Amniotic stem cell (primary cell): ENCODE data around the gene DDX47.
"Not testable (repeated sequence)": the region's sequence is repeated elsewhere in the genome, so short reads cannot be mapped to it uniquely, and the experiment has no call there.

Source experiments
- DNase-seq: peaks from one replicate; lab custom pipeline; 2025; lab: John Stamatoyannopoulos, UW

The DDX47 gene

GRCh38 chr12:12822886-12823285 lies 9.7 kb downstream of the DDX47 start:
- no peak for DNase-seq

GRCh38 chr12:12823300-12823699 lies 10.2 kb downstream of the DDX47 start:
- peak; percentile 7 for DNase-seq

DNA sequence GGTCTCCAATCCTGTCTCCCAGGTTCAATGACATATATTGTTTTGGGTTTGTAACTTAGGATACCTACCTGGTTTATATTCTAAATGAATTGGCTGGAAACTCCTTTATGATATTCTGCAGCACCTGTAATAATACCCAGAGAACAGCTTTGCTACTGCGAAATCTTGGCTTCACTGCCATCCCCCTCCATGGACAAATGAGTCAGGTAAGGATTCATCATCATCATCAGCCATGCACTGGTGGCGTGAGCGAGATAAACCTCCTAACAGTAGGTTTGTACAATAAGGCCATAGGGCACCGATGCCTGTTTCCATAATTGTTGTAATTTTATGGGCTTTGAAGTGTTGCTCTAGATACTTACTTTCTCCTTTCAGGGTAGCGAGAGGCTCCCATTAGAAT lies 10.7 kb downstream of the DDX47 start:
- DNase-seq, result no peak

DNA sequence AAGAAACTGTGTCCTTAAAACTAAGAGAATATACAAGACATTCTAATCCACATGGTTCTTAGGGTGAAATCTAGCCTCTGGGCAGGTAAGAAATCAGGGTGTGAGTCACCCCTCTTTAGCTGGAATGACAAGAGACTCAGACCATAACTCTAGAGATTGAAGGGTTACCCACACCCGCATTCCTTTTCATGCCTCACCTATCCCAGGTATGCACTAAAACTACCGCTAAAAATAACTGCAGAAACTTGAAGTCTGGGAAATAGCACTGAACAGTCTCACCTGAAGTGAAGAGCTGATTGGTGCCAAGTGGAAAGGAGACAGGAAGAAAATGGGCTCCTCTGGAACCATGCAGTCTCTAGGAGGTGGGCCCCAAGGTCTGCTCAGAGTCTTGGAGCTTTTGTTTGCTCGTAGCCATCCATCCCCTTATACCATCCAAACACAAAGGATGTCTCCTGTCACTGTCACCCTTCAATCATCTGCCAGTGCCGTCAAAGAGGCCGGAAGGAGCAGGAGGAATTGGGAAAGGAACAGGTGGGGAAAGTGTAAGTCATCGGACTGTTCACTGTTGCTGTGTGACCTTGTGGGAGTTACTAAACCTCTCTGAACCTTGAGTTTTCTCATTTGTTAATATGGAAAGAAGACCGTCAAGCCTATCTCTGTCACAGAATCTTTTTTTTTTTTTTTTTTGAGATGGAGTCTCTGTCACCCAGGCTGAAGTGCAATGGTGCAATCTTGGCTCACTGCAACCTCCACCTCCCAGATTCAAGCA lies 22.4 kb downstream of the DDX47 start:
- DNase-seq, result peak; percentile 3

DNA sequence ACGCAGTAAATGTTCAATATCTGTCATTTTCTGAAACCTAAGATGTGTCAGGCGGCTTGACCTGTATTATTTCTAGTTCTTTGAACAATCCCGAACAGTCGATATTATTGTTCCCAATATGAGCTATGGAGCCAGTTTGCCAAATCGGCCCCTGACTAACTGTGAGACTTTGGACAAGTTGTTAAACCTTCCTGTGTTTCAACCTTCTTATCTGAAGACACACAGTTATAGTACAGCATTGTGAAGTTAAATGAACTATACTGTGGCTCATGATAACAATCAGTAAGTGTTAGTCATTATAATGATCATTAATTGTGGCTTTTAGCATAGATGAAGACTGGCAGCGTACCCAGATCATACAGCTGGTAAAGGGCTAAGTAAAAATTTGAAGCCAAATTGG lies 23.4 kb downstream of the DDX47 start:
- no peak for DNase-seq

DNA sequence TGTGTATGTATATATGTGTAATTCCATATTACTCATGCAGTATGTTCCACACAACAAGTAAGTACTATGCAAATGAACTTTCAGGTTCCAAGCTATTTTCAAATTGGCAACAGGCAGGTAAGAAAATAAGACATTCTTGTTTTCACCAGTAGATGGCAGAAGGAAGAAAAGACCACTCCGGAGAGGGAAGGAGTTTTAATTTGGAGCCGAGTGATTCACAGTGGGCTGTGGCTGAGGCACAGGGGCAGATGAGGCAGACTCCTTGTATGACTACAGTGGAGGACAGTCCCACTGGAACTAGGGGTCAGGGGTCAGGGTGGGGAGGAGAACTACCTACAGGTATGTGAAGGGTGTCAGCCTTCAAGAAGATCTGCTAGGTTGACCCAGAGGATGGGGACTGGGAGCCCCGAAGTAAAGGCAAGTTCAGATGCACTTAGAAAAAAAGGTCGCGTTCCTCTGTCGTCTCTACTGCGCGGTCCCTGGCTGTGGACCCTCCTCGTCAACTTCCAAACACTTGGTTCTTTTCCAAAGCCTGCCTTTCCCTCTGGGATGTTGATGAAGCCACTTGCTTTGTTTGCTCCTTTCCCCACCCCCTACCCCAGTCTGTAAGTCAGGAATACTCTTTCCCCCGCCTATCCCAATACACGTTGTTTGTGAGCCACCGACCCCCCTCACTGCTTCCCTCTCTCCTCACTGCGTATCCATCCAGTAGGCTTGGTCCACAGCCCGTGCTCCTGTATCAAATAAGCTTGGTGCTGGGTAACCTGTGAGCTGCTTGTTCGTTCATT lies 24.1 kb downstream of the DDX47 start:
- peak; percentile 61 for DNase-seq

- no peak for DNase-seq
Observed at GRCh38 chr12:12837813-12838153, 24.6 kb downstream of the DDX47 start.

GRCh38 chr12:12839003-12839395 lies 25.9 kb downstream of the DDX47 start:
- DNase-seq, result no peak

DNA sequence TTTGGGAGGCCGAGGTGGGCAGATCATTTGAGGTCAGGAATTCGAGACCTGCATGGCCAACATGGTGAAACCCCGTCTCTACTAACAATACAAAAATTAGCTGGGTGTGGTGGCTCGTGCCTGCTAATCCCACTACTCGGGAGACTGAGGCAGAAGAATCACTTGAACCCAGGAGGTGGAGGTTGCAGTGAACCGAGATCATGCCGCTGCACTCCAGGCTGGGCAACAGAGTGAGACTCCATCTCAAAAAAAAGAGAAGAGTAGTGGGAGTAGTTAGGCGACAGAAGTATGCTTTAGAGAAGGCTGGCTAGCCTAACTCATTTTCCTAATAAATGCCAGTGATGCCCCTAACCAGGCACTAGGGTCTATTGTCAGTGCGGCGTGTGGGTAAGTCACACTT lies 26.3 kb downstream of the DDX47 start:
- DNase-seq, result not testable (repeated sequence)

DNA sequence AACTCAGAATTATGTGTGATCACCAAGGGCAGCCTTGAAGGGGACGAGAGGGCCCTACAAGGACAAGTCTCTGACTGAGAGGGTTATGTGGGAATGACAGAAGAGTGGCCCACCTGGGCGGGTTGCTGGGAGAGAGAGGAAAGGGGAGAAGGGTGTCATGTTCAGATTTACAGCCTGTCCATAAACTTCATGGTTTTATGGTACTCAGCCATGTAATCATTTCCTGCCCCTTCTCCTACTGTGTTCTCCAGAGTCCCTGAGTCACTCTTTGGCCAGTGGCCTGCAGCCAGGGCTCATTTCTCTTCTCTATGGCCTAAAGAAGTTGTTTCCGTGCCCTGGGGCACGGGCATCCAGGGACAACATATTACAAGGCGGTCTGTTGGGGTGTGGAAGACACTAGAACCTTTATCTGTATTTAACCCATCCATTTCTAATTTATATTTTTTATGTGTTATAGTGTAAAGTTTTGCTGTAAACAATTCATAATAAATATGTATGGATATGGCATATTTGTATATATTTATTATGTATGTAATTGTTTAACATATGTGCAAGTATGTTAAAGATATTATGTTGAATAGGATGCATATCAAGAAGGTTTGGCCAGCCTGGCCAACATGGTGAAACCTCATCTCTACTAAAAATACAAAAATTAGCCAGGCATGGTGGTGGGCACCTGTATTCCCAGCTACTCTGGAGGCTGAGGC lies 26.9 kb downstream of the DDX47 start:
- peak; percentile 75 for DNase-seq

DNA sequence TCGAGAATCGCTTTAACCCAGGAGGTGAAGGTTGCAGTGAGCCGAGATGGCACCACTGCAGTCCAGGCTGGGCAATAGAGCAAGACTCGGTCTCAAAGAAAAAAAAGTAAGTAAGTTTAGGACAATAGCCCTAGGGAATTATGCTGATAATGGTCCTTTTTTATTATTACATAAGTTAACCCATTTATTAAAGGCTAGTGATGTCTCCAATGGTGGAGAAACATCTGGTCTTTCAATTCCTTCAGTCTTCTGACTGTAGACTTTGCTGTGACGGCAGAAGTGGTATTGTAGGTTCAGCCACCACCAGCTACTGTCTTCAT lies 27.4 kb downstream of the DDX47 start:
- no peak for DNase-seq

DNA sequence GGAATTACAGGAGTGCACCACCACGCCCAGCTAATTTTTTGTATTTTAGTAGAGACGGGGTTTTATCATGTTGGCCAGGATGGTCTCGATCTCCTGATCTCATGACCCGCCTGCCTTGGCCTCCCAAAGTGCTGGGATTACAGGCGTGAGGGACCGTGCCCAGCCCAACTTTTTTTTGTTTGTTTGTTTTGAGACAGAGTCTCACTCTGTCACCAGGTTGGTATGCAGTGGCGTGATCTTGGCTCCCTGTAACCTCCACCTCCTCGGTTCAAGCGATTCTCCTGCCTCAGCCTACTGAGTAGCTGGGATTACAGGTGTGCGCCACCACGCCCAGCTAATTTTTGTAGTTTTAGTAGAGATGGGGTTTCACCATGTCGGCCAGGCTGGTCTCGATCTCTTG lies 28.3 kb downstream of the DDX47 start:
- not testable (repeated sequence) for DNase-seq

GRCh38 chr12:12845794-12846243 lies 32.7 kb downstream of the DDX47 start:
- no peak for DNase-seq

- not testable (repeated sequence) for DNase-seq
Observed at GRCh38 chr12:12846780-12847179, 33.6 kb downstream of the DDX47 start.

GRCh38 chr12:12853435-12853834 lies 40.3 kb downstream of the DDX47 start:
- DNase-seq, result no peak

DNA sequence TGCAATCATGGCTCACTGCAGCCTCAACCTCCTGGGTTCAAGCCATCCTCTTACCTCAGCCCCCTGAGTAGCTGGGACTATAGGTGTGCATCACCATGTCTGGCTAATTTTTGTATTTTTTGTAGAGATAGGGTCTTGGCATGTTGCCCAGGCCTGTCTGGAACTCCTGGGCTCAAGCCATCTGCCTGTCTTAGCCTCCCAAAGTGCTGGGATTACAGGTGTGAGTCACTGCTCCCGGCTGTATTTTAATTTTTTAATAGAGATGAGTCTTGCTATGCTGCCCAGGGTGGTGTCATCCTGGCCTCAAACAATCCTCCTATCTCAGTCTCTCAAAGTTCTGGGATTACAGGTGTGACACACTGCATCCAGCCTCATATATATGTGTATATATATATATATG lies 46.5 kb downstream of the DDX47 start:
- DNase-seq, result no peak

- DNase-seq, result no peak
Observed at GRCh38 chr12:12864243-12864642, 51.1 kb downstream of the DDX47 start.

DNA sequence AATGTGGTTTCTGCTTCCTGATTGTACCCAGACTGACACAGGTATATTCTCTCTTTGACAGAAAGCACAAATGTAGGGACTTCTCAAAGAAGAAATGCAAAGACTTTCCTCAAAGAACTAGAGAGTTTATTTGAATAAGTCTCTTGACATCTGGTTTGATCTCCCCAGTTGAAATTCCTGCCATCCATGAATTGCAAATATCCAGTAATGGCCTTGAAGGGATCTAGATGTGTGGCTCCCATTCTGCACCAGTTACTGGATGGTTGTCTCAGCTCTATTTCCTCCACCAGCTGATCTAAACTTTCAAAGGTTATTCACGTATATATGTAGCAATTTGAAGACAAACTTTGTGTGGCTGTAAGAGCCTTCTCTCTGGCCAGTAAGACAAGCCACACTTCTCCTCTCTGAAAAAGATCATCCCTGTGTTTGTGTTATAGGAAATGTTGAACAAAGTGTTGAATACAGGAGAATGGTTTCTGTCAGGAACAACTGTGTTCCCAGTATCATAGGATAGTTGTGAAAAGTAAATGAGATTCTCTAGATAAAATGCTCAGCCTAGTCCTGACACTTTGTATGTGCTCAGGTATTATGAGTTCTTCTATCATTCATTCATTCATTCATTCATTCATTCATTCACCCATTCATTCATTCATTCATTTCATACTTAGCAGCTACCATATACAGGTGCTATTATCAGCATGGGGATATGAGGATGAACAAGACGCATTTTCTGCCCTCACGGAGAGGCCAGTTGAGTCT lies 55.5 kb downstream of the DDX47 start:
- no peak for DNase-seq

GRCh38 chr12:12870465-12870864 lies 57.3 kb downstream of the DDX47 start:
- peak; percentile 96 for DNase-seq

GRCh38 chr12:12871587-12872138 lies 58.5 kb downstream of the DDX47 start:
- DNase-seq, result no peak

DNA sequence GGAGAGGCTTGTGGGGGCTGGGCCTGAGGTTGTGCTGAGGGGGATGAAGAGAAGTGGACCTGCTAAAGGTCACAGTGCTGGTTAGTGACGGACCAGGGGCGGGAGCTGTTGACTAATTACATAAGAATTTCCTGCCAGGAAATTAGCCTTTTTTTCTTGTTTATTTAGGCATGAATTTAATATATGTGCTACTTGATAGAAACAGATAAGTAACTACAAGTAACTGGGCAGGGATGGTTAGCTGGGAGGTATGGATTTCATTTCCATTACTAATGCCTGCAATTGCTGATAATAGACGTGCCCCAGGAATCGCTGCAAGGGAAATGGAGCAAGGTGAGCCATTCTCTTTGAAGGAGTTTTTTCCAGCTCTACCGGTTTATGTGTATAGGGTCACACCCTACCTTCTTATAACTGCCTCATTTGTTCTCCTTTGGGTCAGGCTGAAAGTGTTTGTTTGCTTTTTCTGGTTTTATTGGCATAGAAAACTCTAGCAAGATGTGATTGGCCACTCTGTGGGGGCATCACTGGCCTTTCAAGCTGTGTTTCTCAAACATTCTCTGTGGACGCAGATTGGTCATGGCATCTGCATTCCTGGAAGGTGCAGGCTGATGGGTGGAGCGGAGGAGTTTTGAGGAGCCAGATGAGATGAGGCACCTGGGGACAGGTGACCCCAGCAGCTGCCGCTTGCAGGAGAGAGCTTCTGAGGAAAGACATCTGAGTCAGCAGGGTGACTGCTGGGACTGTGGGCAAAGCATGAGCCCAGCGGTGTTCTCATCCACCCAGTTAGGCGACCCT lies 59.2 kb downstream of the DDX47 start:
- DNase-seq, result no peak
